GM12878 (cell line): ENCODE measurements around the gene HNRNPM. TPM values are rescaled to one million over a fixed set of nuclear protein-coding genes. Genes with fewer than 3 reads are reported as not detected.

ENCODE experiments used
- ATAC-seq: fragments of 200-7000 bp; cut with Tn5 transposase; 3 replicates; pipeline ENCODE4 v1.9.1; 2020; ENCODE audit warnings: mild to moderate bottlenecking, moderate library complexity
- BruUV-seq: library from RNA; stranded (reverse); fragments of 400-500 nt; replicated peaks from 2 replicates; lab custom pipeline; 2021; lab: Mats Ljungman, UMichigan
- CTCF ChIA-PET: fragments of 300-600 bp; sonication (Branson Sonifier 250); formaldehyde crosslinking; extraction: SDS; loops from one replicate; lab custom pipeline; 2021; ENCODE audit warnings: inconsistent platforms; lab: Yijun Ruan, JAX
- POLR2A ChIA-PET: fragments of 350-600 bp; formaldehyde crosslinking; extraction: SDS; loops from one replicate; lab custom pipeline; 2021; ENCODE audit warnings: inconsistent platforms; lab: Charles Lee
- RAD21 ChIA-PET: fragments of 300-600 bp; sonication (Branson Sonifier 250); formaldehyde crosslinking; loops from one replicate; lab custom pipeline; 2023; ENCODE audit warnings: antibody characterized with exemption; ENCODE audit not compliant: unreplicated experiment; lab: Charles Lee
- SMC1A ChIA-PET: fragments of 300-600 bp; sonication (Branson Sonifier 250); formaldehyde crosslinking; loops from one replicate; lab custom pipeline; 2023; ENCODE audit not compliant: unreplicated experiment, uncharacterized antibody; lab: Charles Lee
- DNase-seq: peaks from one replicate; pipeline ENCODE4 v3.0.0-alpha.2; 2011; ENCODE audit warnings: low read depth, low spot score
- FAIRE-seq: peaks from 3 replicates; lab custom pipeline; 2011; peaks lifted over from hg19 to GRCh38; lab: Jason Lieb, UNC
- H2AFZ ChIP-seq: 2 replicates; pipeline ENCODE4 v1.6.0; 2011; ENCODE audit warnings: low read depth, low read length, control low read depth; ENCODE audit not compliant: control insufficient read depth
- H3K27ac ChIP-seq: 2 replicates; pipeline ENCODE4 v1.5.1; 2011; ENCODE audit warnings: control low read depth; ENCODE audit not compliant: control insufficient read depth, insufficient read depth
- H3K27me3 ChIP-seq, 2 experiments: replicated peaks in 1 of 2; 2 replicates each; pipeline versions ENCODE4 v1.6.0 to v1.6.1; 2011; ENCODE audit warnings: low read length in 1 of 2; ENCODE audit not compliant: control insufficient read depth in 2 of 2, insufficient read depth in 2 of 2
- H3K36me3 ChIP-seq, 2 experiments: 2 replicates each; pipeline ENCODE4 v1.5.1; 2011; ENCODE audit warnings: low read length in 1 of 2; ENCODE audit not compliant: control insufficient read depth in 2 of 2, insufficient read depth in 2 of 2
- H3K4me1 ChIP-seq: 2 replicates; pipeline ENCODE4 v1.6.1; 2011; ENCODE audit warnings: mild to moderate bottlenecking, low read length, moderate library complexity, mixed read lengths; ENCODE audit not compliant: control insufficient read depth, insufficient read depth
- H3K4me2 ChIP-seq: 2 replicates; pipeline ENCODE4 v1.6.0; 2011; ENCODE audit warnings: control low read depth; ENCODE audit not compliant: control insufficient read depth, insufficient read depth
- H3K4me3 ChIP-seq: fragments of 200-600 bp; sonication (generic); 2 replicates; pipeline ENCODE4 v1.5.1; 2016
- H3K79me2 ChIP-seq: 2 replicates; pipeline ENCODE4 v1.6.0; 2011; ENCODE audit warnings: low read length; ENCODE audit not compliant: control insufficient read depth, insufficient read depth
- H3K9ac ChIP-seq: 2 replicates; pipeline ENCODE4 v1.8.0; 2011; ENCODE audit warnings: low read length, control low read depth, mixed read lengths; ENCODE audit not compliant: control insufficient read depth, insufficient read depth
- H3K9me3 ChIP-seq: replicated peaks from 3 replicates; pipeline ENCODE4 v1.5.1; 2011; ENCODE audit warnings: mild to moderate bottlenecking, low read length; ENCODE audit not compliant: control insufficient read depth, insufficient read depth
- H4K20me1 ChIP-seq: 2 replicates; pipeline ENCODE4 v1.6.0; 2011; ENCODE audit not compliant: control insufficient read depth, insufficient read depth
- CHD2 ChIP-seq: IDR thresholded peaks from 2 replicates; pipeline ENCODE4 v1.6.1; 2011; ENCODE audit warnings: low read depth, low read length, improper control_type of control experiment, borderline replicate concordance
- PML ChIP-seq: IDR thresholded peaks from 2 replicates; pipeline ENCODE4 v1.6.1; 2012; ENCODE audit warnings: low read length, inconsistent platforms
- POLR2A ChIP-seq: IDR thresholded peaks from 2 replicates; pipeline ENCODE4 v1.6.1; 2011; ENCODE audit warnings: low read depth, mild to moderate bottlenecking, low read length
- REST ChIP-seq: IDR thresholded peaks from 2 replicates; pipeline ENCODE4 v1.6.1; 2012; ENCODE audit warnings: mild to moderate bottlenecking, low read depth, low read length
- TCF3 ChIP-seq: IDR thresholded peaks from 2 replicates; pipeline ENCODE4 v1.6.1; 2012; ENCODE audit warnings: low read depth, mild to moderate bottlenecking, low read length, borderline replicate concordance; ENCODE audit not compliant: insufficient read depth
- WGBS: methylation state at CpG from one replicate; pipeline ENCODE4 v1.1.6; 2016; ENCODE audit warnings: low lambda C conversion rate; ENCODE audit not compliant: insufficient replicate concordance, insufficient coverage; ENCODE audit errors: missing lambda C conversion rate; 5-methylcytosine and 5-hydroxymethylcytosine counted together
- in situ Hi-C: fragments of 300-500 bp; cut with MboI; formaldehyde crosslinking; loops from 9 replicates; pipeline ENCODE4 v1.14.3; 2018; ENCODE audit warnings: mixed read lengths
- intact Hi-C: fragments of 100-400 bp; cut with micrococcal nuclease; formaldehyde crosslinking; loops from one replicate; pipeline ENCODE4 v1.14.2; 2022; ENCODE audit not compliant: unreplicated experiment
- polyA plus RNA-seq, 11 experiments: library from polyadenylated mRNA; depleted of rRNA in 4 of 11; unstranded in 6 of 11; stranded (reverse) in 5 of 11; fragments of >200 nt; fragmentation: Nextera tagmentation in 4 of 11; fragmentation: Illumina TruSeq in 1 of 11; extraction: Ambion mirVana in 4 of 11; extraction: Trizol in 1 of 11; gene quantifications; 1 replicate in 1 of 11; 2 replicates in 10 of 11; pipeline versions ENCODE4 v1.2.1 to v1.2.3, GENCODE V29; 2011 to 2016; ENCODE audit warnings: inconsistent platforms in 2 of 11, missing spikeins in 2 of 11, low read depth in 1 of 11
- total RNA-seq, 4 experiments: library from RNA; depleted of rRNA in 3 of 4; stranded (reverse); fragments of >200 nt in 3 of 4; fragmentation: Illumina TruSeq in 1 of 4; extraction: Trizol in 1 of 4; gene quantifications; 2 replicates each; pipeline versions ENCODE4 v1.2.1 to v1.2.3, GENCODE V29; 2013 to 2021
- TF ChIP-seq, protein P1 (sequence below): fragments of 450-650 bp; IDR thresholded peaks from 2 replicates; pipeline ENCODE4 v1.6.1; 2017; ENCODE audit warnings: mild to moderate bottlenecking

HNRNPM gene
- total and polyA plus RNA-seq, 10 of the 15 experiments (the other 5 are each of a cell fraction or from before 2014, with no cell fraction given) = 14.3 to 415 (median 198) TPM

DNA sequence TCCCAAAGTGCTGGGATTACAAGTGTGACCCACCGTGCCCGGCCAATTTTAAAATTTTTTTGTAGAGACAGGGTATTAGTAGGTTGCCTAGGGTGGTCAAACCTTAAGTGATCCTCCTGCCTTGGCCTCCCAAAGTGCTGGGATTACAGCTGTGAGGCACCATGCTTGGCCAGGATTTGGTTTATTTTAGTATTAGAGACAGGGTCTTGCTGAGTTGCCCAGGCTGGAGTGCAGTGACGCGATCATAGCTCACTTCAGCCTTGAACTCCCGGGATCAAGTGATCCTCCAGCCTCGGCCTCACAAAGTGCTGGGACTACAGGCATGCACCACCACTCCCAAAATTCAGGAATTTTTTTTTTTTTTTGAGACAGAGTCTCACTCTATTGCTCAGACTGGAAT, 74.6 kb downstream of the HNRNPM start:
- SMC1A ChIA-PET = no interaction called here
- POLR2A ChIA-PET = no interaction called here
- in situ Hi-C loops (no loop called here), intact Hi-C loops (no loop called here)
- H3K79me2 ChIP-seq = no peaks in the 10 kb centered on the region
- H3K27me3 ChIP-seq = no peaks in the 10 kb centered on the region
- H4K20me1 ChIP-seq = no peaks in the 10 kb centered on the region
- WGBS = 82% methylated on average over 6 of the region's 6 CpGs
- DNase-seq (no peak), ATAC-seq (no peak), FAIRE-seq (no peak)
- no TSS peak for BruUV-seq
- H3K4me1 ChIP-seq = peaks cover 4% of the 10 kb centered on the region; the same call in 1 of the 2 replicates
- H3K36me3 ChIP-seq = peaks cover 0 to 2% of the 10 kb centered on the region in 2 experiments; a peak in 1 of 4 replicates
- RAD21 ChIA-PET = no interaction called here
- no peak overlapping the region for H2AFZ ChIP-seq
- CTCF ChIA-PET = interaction anchor here (0.6 to 3.3 kb wide), 2 partner anchors 60 to 576 kb away, joined by 3 to 16 read pairs; partner anchors contain the start of gene TIMM44
- H3K9ac ChIP-seq = no peak overlapping the region
- no peaks in the 10 kb centered on the region for H3K9me3 ChIP-seq
- TF ChIP-seq TCF3 = no peak
- no peak overlapping the region for H3K4me3 ChIP-seq
- H3K4me2 ChIP-seq = no peak overlapping the region
- no peak overlapping the region for H3K27ac ChIP-seq

DNA sequence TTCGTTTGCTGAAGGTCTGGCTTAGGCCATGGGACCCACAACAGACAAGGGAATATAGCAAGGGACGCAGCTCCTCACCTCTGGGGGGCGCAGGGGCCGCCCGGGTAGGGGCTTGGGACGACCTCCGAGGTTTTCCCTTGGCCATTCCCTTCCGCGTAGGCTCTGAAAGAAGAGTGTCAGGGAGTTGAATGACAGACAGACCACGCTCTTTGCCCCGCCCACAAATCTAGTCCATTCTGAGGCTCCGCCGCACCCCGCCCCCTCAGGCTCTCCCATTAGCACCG, 80.6 kb downstream of the HNRNPM start:
- Histone ChIP-seq H2AFZ (no peak overlapping the region), H4K20me1 (no peaks in the 10 kb centered on the region), H3K79me2 (no peaks in the 10 kb centered on the region), H3K27me3 (no peaks in the 10 kb centered on the region), H3K27ac (no peak overlapping the region), H3K4me2 (no peak overlapping the region), H3K9me3 (no peaks in the 10 kb centered on the region; the same call in 2 of the 3 replicates), H3K36me3 (peaks cover 0 to 2% of the 10 kb centered on the region in 2 experiments; a peak in 1 of 4 replicates)
- ATAC-seq (no peak), FAIRE-seq (no peak)
- POLR2A ChIA-PET = no interaction called here
- SMC1A ChIA-PET = no interaction called here
- intact Hi-C loops = no loop called here
- RAD21 ChIA-PET = interaction anchor here (1.1 kb wide), 1 partner anchor 11 kb away, joined by 4 read pairs; the partner anchor contains the start of gene ZNF414
- CTCF ChIA-PET = no interaction called here
- BruUV-seq = no TSS peak
- TF ChIP-seq POLR2A = no peak
- TF ChIP-seq, protein P1, sequence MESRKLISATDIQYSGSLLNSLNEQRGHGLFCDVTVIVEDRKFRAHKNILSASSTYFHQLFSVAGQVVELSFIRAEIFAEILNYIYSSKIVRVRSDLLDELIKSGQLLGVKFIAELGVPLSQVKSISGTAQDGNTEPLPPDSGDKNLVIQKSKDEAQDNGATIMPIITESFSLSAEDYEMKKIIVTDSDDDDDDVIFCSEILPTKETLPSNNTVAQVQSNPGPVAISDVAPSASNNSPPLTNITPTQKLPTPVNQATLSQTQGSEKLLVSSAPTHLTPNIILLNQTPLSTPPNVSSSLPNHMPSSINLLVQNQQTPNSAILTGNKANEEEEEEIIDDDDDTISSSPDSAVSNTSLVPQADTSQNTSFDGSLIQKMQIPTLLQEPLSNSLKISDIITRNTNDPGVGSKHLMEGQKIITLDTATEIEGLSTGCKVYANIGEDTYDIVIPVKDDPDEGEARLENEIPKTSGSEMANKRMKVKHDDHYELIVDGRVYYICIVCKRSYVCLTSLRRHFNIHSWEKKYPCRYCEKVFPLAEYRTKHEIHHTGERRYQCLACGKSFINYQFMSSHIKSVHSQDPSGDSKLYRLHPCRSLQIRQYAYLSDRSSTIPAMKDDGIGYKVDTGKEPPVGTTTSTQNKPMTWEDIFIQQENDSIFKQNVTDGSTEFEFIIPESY = no peak
- no peak for TF ChIP-seq PML
- TF ChIP-seq REST = no peak
- no peak for TF ChIP-seq CHD2
- TF ChIP-seq, all 136 proteins: peak for 0
- DNase-seq = no peak
- no peaks in the 10 kb centered on the region for H3K4me1 ChIP-seq
- in situ Hi-C loops = no loop called here
- WGBS = 87% methylated on average over 14 of the region's 15 CpGs
- no peak overlapping the region for H3K9ac ChIP-seq
- no peak overlapping the region for H3K4me3 ChIP-seq
